Naive thymus-derived CD8-positive, alpha-beta T cell (primary cell): ENCODE results near the gene NLK. TPM values are rescaled to one million over a fixed set of nuclear protein-coding genes. Genes with fewer than 3 reads are reported as not detected.

Source experiments
- ATAC-seq, 2 donors: fragments of 150-1000 bp; cut with Tn5 transposase in 1 of 2; sonication (Bioruptor Pico), chemical (Tn5 transposase) in 1 of 2; 1 replicate in 1 of 2; 2 replicates in 1 of 2; pipeline ENCODE4 v1.10.0; 2021; ENCODE audit warnings: mild to moderate bottlenecking in 2 of 2, moderate library complexity in 2 of 2
- POLR2A ChIA-PET: fragments of 350-600 bp; sonication (Branson Sonifier 250); formaldehyde crosslinking; loops from one replicate; lab custom pipeline; 2021; ENCODE audit warnings: antibody characterized with exemption; lab: Charles Lee
- DNase-seq, 10 donors: peaks; one replicate each; pipeline versions ENCODE4 v3.0.0 to v3.0.0-alpha.2; 2020 to 2022
- H3K27ac Mint-ChIP-seq, 10 donors: one replicate each; pipeline ENCODE4 v1.8.0; 2020 to 2022; ENCODE audit warnings: mild to moderate bottlenecking in 10 of 10, mixed read lengths in 10 of 10, moderate library complexity in 4 of 10, inconsistent platforms in 1 of 10
- H3K27me3 Mint-ChIP-seq, 5 donors: one replicate each; pipeline ENCODE4 v1.8.0; 2021 to 2022; ENCODE audit warnings: mixed read lengths in 5 of 5
- H3K36me3 Mint-ChIP-seq, 3 donors: one replicate each; pipeline ENCODE4 v1.8.0; 2020 to 2022; ENCODE audit warnings: mixed read lengths in 3 of 3, mild to moderate bottlenecking in 2 of 3, inconsistent platforms in 1 of 3
- H3K4me1 Mint-ChIP-seq, 4 donors: one replicate each; pipeline ENCODE4 v1.8.0; 2021 to 2022; ENCODE audit warnings: mixed read lengths in 4 of 4
- H3K4me3 Mint-ChIP-seq, 10 donors: one replicate each; pipeline ENCODE4 v1.8.0; 2020 to 2022; ENCODE audit warnings: mild to moderate bottlenecking in 10 of 10, mixed read lengths in 10 of 10, moderate library complexity in 6 of 10, inconsistent platforms in 1 of 10
- H3K9me3 Mint-ChIP-seq, 9 donors: one replicate each; pipeline ENCODE4 v1.8.0; 2020 to 2022; ENCODE audit warnings: mixed read lengths in 9 of 9, mild to moderate bottlenecking in 3 of 9, inconsistent platforms in 1 of 9, moderate library complexity in 1 of 9
- polyA plus RNA-seq, 3 donors: library from polyadenylated mRNA; unstranded; fragments of 300-500 nt; fragmentation: Illumina TruSeq; gene quantifications; one replicate each; pipeline ENCODE4 v1.2.3, GENCODE V29; 2021
- total RNA-seq, 8 experiments: library from RNA in 2 of 8; stranded (reverse) in 2 of 8; gene quantifications; one replicate each; pipeline ENCODE4 v1.2.3 and lab custom pipeline; 2021 to 2026

The NLK gene
- total and polyA plus RNA-seq, 5 experiments from 2014 or later = 1.5 to 15.4 (median 2.1) TPM

DNA sequence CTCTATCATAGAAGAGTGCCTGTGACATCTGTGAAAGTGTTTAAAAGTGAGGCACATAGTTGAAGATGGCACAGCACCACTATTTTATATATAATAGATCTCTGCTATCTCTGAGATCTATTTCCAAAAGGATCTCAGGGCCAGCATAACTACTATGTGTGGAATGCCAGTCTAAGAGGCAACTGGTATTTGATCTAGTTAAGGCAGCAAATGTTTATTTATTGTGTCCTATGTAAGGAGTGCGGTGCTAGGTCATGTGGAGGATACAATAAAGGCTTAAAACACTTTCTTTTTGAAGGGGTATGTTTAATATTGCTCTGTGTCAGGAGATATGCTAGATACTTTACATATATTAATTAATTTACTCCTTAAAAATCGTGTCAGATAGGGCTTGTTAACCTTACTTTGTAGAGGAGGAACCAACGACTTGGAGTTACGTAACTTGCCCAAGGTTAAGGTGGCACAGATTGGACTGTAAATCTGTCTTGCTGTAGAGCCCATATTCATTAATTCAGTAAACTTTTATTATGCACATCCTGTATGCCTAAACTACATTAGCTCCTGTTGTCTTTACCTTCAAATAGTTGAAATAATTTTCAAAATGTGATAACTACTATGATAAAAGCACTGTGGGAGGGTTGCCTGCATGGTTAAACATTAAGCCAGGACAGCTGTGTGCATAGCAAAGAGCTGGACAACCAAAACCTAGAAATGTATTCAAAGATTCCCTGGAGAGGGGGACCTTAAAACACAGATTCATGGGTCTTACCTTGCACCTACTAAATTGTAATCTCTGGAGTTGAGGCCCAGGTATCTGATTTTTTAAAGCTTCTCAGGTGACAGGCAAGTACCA, 83.3 kb downstream of the NLK start:
- Mint-ChIP-seq H3K4me1 (peaks cover 0 to 1% (median 0%) of the 10 kb centered on the region in 4 donors), H3K27ac (no peak overlapping the region), H3K27me3 (no peaks in the 10 kb centered on the region), H3K4me3 (no peak overlapping the region), H3K9me3 (no peaks in the 10 kb centered on the region), H3K36me3 (peaks cover 6 to 49% (median 27%) of the 10 kb centered on the region in 3 donors)
- DNase-seq (no peak), ATAC-seq (no peak)
- POLR2A ChIA-PET = no interaction called here

DNA sequence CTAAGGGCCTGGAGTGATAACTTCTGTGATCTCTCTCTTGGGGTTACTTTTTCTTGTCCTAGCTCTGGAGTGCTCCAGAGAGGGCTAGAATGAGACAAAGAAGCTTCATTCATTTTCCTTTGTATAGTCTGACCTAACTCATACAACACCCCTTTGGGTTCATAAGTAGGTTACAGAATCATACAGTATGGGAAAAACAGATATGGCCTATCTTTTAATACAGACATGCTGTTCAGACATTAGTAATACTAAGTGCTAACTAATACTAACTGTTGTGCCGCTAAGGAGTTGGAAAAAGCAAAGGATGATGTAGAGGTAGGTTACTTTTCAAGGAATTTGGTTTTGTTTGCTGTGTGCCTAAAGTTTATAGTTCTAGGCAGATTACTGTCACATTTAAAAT, 84.7 kb downstream of the NLK start:
- no peaks in the 10 kb centered on the region for H3K9me3 Mint-ChIP-seq
- DNase-seq = no peak
- peaks cover 5 to 48% (median 28%) of the 10 kb centered on the region in 3 donors for H3K36me3 Mint-ChIP-seq
- no peaks in the 10 kb centered on the region for H3K27me3 Mint-ChIP-seq
- ATAC-seq = no peak
- POLR2A ChIA-PET = no interaction called here
- H3K4me3 Mint-ChIP-seq = no peak overlapping the region
- no peak overlapping the region for H3K27ac Mint-ChIP-seq
- peaks cover 0 to 3% (median under 1%) of the 10 kb centered on the region in 4 donors for H3K4me1 Mint-ChIP-seq

DNA sequence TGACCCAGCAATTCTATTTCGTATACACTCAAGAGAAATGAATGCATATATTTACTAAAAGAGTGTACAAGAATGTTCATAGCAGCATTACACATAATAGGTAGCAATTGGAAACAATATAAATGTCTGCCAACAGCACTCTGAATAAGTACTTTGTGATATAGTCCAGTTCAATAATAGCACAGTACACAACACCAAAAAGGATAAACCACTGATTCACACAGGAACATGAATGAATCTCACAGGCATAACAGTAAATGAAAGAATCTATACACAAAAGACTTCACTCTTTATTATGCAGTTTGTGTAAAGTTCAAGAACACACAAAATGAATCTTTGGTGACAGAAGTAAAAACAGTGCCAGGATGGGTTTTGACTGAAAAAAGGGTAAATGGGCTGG, 86.3 kb downstream of the NLK start:
- H3K9me3 Mint-ChIP-seq = no peaks in the 10 kb centered on the region
- peaks cover 9 to 46% (median 29%) of the 10 kb centered on the region in 3 donors for H3K36me3 Mint-ChIP-seq
- H3K27ac Mint-ChIP-seq = no peak overlapping the region
- POLR2A ChIA-PET = no interaction called here
- ATAC-seq = no peak
- no peak overlapping the region for H3K4me3 Mint-ChIP-seq
- peaks cover 0 to 3% (median 0%) of the 10 kb centered on the region in 4 donors for H3K4me1 Mint-ChIP-seq
- no peak for DNase-seq
- no peaks in the 10 kb centered on the region for H3K27me3 Mint-ChIP-seq

DNA sequence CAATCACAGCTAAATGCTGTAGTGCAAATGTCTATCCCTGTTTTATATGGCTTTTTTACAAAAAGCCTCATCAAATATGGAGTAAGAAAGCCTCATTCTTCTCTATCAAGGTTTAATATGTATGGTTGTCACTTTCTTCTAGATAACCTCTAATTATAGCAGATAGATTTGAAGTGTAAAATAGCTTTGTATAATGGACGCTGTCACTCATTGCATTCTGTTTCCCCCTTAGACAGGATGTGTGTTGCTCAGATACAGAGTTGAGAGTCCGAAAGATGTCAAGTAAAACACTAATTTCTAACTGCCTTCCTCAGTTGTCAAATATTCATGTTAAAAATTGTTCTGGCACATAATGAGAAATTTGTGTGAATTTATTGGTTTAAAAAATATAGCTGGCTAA, 88.0 kb downstream of the NLK start:
- no peak for DNase-seq
- Mint-ChIP-seq H3K27me3 (no peaks in the 10 kb centered on the region), H3K27ac (peak overlapping the region in 1 of 10 donors; percentile 3), H3K36me3 (peaks cover 9 to 32% (median 26%) of the 10 kb centered on the region in 3 donors), H3K9me3 (no peaks in the 10 kb centered on the region), H3K4me3 (no peak overlapping the region), H3K4me1 (peaks cover 0 to 3% (median 0%) of the 10 kb centered on the region in 4 donors)
- POLR2A ChIA-PET = no interaction called here
- no peak for ATAC-seq

DNA sequence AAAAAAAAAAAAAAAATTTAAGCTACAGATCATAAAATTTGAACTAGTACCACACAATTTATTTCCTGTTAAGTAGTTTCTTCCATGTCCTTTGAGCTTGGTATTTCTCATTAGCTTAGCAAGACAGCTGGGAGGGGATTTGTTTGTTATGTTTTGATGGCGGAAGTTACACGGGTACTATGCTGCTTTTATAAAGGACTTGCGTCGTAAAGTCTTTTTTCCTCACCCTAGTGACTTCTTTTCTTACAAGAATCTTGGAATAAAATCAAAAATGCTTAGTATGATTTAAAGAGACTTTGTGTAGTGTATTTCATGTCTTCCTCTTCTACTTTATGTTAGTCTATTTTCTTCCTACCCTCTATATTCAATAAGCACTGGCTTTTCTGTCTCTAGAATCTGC, 89.1 kb downstream of the NLK start:
- ATAC-seq (no peak), DNase-seq (no peak)
- H3K4me3 Mint-ChIP-seq = no peak overlapping the region
- peaks cover 9 to 34% (median 20%) of the 10 kb centered on the region in 3 donors for H3K36me3 Mint-ChIP-seq
- H3K27ac Mint-ChIP-seq = peak overlapping the region in 1 of 10 donors; percentile 4
- H3K4me1 Mint-ChIP-seq = peaks cover 0 to 3% (median 0%) of the 10 kb centered on the region in 4 donors
- no peaks in the 10 kb centered on the region for H3K9me3 Mint-ChIP-seq
- no peaks in the 10 kb centered on the region for H3K27me3 Mint-ChIP-seq
- POLR2A ChIA-PET = interaction anchor here (0.5 to 0.6 kb wide), 2 partner anchors 145 to 185 kb away, joined by 3 to 4 read pairs; no protein-coding TSS in a partner anchor

DNA sequence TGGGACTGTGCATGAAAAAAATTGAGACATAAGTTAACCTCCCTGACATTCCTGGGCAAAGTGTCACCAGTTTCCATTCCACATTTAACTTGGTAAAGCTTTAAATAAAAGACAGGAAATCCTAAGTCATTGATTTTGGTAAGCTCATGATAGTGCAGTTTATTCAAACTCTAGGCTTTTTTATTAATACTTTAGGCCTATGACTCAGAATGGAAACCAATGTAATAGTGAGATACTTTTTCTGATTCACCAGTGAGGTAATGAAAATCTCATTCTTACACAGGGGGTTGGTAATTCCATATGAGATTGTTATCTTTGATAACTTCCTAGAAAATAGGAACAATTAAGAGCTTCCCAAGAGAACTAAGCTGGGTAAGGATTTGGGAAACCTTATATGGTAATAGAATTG, 91.1 kb downstream of the NLK start:
- H3K4me1 Mint-ChIP-seq = peaks cover 0 to 3% (median 0%) of the 10 kb centered on the region in 4 donors

DNA sequence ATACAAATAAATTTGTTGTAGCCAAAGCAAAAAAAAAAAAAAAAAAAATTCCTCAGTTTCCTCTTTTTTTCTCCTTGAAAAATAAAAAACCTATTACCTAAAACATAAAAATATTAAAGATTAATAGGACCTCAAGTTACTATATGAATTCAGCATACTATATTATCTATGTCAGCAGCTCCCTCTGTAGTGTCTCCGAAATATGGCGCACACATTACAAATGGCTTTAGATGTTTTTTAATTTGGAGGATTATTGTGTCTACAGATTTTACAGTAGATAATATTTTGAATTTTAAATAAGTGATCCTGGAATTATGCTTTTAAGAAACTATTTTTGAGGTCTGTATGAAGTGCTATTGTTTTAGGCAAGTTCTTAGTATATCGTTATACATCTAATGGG, 94.4 kb downstream of the NLK start:
- POLR2A ChIA-PET = no interaction called here
- no peak for ATAC-seq
- H3K27ac Mint-ChIP-seq = no peak overlapping the region
- no peak overlapping the region for H3K4me3 Mint-ChIP-seq
- peaks cover 9 to 31% (median 17%) of the 10 kb centered on the region in 3 donors for H3K36me3 Mint-ChIP-seq
- no peak for DNase-seq
- H3K4me1 Mint-ChIP-seq = peaks cover 0 to under 1% (median 0%) of the 10 kb centered on the region in 4 donors
- no peaks in the 10 kb centered on the region for H3K9me3 Mint-ChIP-seq
- no peaks in the 10 kb centered on the region for H3K27me3 Mint-ChIP-seq

More for the DNA sequence above, 91.1 kb downstream of the NLK start:
- ATAC-seq (no peak), DNase-seq (no peak)
- Mint-ChIP-seq H3K36me3 (peaks cover 9 to 30% (median 20%) of the 10 kb centered on the region in 3 donors), H3K4me3 (no peak overlapping the region), H3K27ac (no peak overlapping the region), H3K27me3 (no peaks in the 10 kb centered on the region), H3K9me3 (no peaks in the 10 kb centered on the region)
- POLR2A ChIA-PET = no interaction called here

DNA sequence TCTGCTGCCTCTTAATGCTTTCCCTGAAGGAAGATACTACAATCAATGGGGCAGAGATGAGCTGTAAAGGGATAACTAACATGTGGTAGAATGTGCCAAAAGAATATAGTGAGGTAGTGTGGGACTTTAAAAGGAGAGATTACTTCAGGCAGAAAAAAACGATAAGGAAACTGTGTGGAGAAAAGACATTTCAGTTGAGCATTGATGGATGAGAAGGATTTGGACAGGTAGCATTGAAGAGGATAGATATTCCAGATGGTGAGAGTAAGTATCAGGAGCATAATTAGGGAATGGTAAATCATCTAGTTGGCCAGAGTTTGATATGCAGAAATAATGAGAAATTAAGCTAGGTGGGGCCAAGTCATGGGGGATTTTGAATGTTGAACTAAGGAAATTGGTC, 97.3 kb downstream of the NLK start:
- H3K4me1 Mint-ChIP-seq = no peaks in the 10 kb centered on the region
- H3K36me3 Mint-ChIP-seq = peaks cover 7 to 29% (median 12%) of the 10 kb centered on the region in 3 donors
- DNase-seq (no peak), ATAC-seq (no peak)
- H3K27me3 Mint-ChIP-seq = no peaks in the 10 kb centered on the region
- H3K27ac Mint-ChIP-seq = no peak overlapping the region
- no peaks in the 10 kb centered on the region for H3K9me3 Mint-ChIP-seq
- H3K4me3 Mint-ChIP-seq = no peak overlapping the region
- POLR2A ChIA-PET = no interaction called here

DNA sequence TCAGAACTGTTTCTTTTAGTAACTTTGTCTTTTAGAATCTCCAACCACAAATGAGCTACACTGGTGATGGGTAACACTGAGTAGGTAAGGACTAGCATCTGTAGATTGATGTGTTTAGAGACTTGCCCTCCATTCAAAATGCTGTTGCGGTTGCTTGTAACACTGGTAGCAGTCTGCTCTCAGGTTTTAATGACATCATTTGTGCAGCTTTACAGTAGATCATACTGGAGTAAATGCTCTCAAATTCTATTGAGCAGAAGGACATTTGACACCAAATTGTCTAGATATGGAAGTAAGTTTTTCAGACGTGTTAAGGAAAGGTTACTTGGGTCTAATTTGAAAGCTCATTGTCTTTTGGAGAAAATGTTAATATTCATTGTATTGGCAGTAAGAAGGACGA, 98.8 kb downstream of the NLK start:
- peaks cover 7 to 24% (median 12%) of the 10 kb centered on the region in 3 donors for H3K36me3 Mint-ChIP-seq
- DNase-seq (no peak), ATAC-seq (no peak)
- H3K9me3 Mint-ChIP-seq = no peaks in the 10 kb centered on the region
- no peak overlapping the region for H3K27ac Mint-ChIP-seq
- POLR2A ChIA-PET = no interaction called here
- H3K4me3 Mint-ChIP-seq = no peak overlapping the region
- H3K27me3 Mint-ChIP-seq = no peaks in the 10 kb centered on the region
- H3K4me1 Mint-ChIP-seq = no peaks in the 10 kb centered on the region

DNA sequence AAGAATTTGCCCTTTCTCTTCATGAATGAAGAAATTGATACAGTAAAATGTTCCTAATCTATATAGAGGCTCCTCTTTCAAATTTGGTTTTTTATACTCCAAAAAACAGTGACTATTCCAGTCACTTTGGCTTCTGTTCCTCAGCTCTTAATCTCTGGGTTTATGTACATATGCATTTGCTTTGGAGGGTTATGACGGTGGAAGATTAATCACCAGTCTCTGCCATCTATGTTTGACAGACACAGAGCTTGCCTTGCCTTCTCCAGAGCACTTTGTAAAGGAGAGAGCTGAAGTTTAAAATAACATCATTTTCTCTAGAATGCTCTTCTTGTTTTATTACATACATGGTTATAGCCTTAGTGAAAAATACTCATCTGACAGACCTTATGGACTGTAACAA, 99.3 kb downstream of the NLK start:
- no peaks in the 10 kb centered on the region for H3K4me1 Mint-ChIP-seq
- H3K27ac Mint-ChIP-seq = peak overlapping the region in 1 of 10 donors; percentile 79
- no peak overlapping the region for H3K4me3 Mint-ChIP-seq
- H3K27me3 Mint-ChIP-seq = no peaks in the 10 kb centered on the region
- H3K36me3 Mint-ChIP-seq = peaks cover 7 to 24% (median 13%) of the 10 kb centered on the region in 3 donors
- DNase-seq = no peak
- ATAC-seq = no peak
- no peaks in the 10 kb centered on the region for H3K9me3 Mint-ChIP-seq
- POLR2A ChIA-PET = no interaction called here

DNA sequence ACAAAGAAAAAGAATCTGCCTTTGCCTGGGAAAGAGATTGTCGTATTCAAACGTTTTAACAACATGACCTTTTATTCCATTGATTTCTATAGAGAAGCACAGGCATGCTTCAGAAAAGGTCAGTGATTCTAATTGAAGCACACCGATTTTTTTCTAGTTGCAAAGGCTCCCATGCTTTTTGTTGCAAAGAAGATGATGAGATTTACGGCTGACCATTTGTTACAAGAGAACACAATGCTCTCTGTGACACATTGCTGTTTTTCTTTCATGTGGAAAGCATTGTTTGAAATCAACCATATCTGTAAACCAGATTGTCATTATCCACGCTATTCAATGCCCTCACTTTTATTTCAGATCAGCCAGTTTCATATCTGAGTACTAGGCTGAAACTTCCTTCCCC, 99.8 kb downstream of the NLK start:
- Mint-ChIP-seq H3K4me3 (no peak overlapping the region), H3K27ac (peak overlapping the region in 1 of 10 donors; percentile 79), H3K27me3 (no peaks in the 10 kb centered on the region), H3K36me3 (peaks cover 7 to 24% (median 13%) of the 10 kb centered on the region in 3 donors), H3K9me3 (no peaks in the 10 kb centered on the region), H3K4me1 (no peaks in the 10 kb centered on the region)
- POLR2A ChIA-PET = no interaction called here
- DNase-seq (no peak), ATAC-seq (no peak)

DNA sequence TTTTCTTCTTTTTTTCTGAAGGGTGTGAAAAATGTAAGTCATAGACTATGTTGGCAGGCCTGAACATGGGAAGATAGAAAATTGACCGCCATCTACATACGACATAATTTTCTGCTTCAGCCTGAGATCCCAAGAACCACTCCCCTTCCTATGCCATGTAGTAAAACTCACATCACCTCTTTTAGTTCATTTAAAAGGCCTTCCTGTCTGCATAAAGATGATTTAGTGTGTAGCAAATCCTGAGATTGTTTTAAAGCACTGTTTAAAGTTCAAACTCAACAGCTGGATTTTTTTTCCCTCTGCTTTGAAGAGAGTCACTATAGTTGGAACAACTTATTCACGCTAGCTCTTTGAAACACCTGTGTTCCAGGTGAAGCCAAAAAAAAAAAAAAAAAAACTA, 101.5 kb downstream of the NLK start:
- DNase-seq = no peak
- H3K4me1 Mint-ChIP-seq = no peaks in the 10 kb centered on the region
- POLR2A ChIA-PET = no interaction called here
- no peak for ATAC-seq
- H3K27ac Mint-ChIP-seq = no peak overlapping the region
- no peaks in the 10 kb centered on the region for H3K27me3 Mint-ChIP-seq
- no peak overlapping the region for H3K4me3 Mint-ChIP-seq
- H3K36me3 Mint-ChIP-seq = peaks cover 7 to 24% (median 15%) of the 10 kb centered on the region in 3 donors
- H3K9me3 Mint-ChIP-seq = no peaks in the 10 kb centered on the region

DNA sequence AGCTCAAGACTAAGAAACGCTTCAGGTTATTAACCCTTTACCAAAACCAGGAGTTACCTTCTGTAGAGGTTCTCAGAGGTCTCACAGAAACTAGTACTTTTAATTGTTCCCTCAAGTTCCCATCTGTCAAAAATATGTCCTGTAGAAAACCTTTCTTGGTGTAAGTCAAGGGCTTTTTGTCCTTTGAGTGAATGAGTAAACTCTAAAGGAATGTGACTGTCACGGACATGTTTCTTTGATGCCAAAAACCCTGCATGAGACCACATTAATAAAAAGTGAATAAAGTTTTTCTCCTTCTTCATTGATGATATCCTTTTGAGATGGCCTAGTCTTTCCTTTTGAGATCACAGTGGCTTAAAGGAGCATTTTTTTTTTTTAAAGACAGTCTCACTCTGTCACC, 102.9 kb downstream of the NLK start:
- Mint-ChIP-seq H3K27me3 (no peaks in the 10 kb centered on the region), H3K36me3 (peaks cover 7 to 21% (median 17%) of the 10 kb centered on the region in 3 donors), H3K9me3 (no peaks in the 10 kb centered on the region), H3K4me1 (peaks cover 0 to 2% (median 0%) of the 10 kb centered on the region in 4 donors), H3K27ac (no peak overlapping the region), H3K4me3 (no peak overlapping the region)
- ATAC-seq (no peak), DNase-seq (no peak)
- POLR2A ChIA-PET = no interaction called here
